HepG2 (cell line): Measurements from ENCODE around the gene OBSL1. TPM values are rescaled to one million over a fixed set of nuclear protein-coding genes. Genes with fewer than 3 reads are reported as not detected.

ENCODE experiments used
- CBX5 ChIP-seq: sonication (generic); formaldehyde crosslinking; IDR thresholded peaks from 2 replicates; pipeline ENCODE4 v1.4.0; 2020; ENCODE audit warnings: missing genetic modification reagents, borderline replicate concordance
- HNF4A ChIP-seq: sonication (generic); formaldehyde crosslinking; IDR thresholded peaks from 2 replicates; pipeline ENCODE4 v1.4.0; 2020; ENCODE audit warnings: missing genetic modification reagents
- PITX1 ChIP-seq: sonication (generic); formaldehyde crosslinking; IDR thresholded peaks from 2 replicates; pipeline ENCODE4 v1.5.1; 2020; ENCODE audit warnings: mild to moderate bottlenecking, missing genetic modification reagents
- TBX3 ChIP-seq: fragments of 450-650 bp; IDR thresholded peaks from 2 replicates; pipeline ENCODE4 v1.6.1; 2017; ENCODE audit warnings: antibody characterized with exemption, mild to moderate bottlenecking, inconsistent platforms, borderline replicate concordance
- YY1 ChIP-seq: IDR thresholded peaks from 2 replicates; pipeline ENCODE4 v1.6.1; 2011; ENCODE audit warnings: low read length, low read depth, moderate library complexity, mild to moderate bottlenecking; ENCODE audit not compliant: insufficient read depth, insufficient replicate concordance
- ZNF556 ChIP-seq: sonication (generic); formaldehyde crosslinking; IDR thresholded peaks from 2 replicates; pipeline ENCODE4 v1.4.0; 2020; ENCODE audit warnings: mild to moderate bottlenecking, missing genetic modification reagents, borderline replicate concordance
- ZNF614 ChIP-seq: IDR thresholded peaks from 2 replicates; pipeline ENCODE4 v1.6.1; 2018; ENCODE audit warnings: missing biosample characterization, missing genetic modification reagents, inconsistent platforms, borderline replicate concordance
- polyA plus RNA-seq, 8 experiments: library from polyadenylated mRNA; depleted of rRNA in 3 of 8; stranded (reverse) in 7 of 8; unstranded in 1 of 8; fragments of >200 nt; fragmentation: Illumina TruSeq in 4 of 8; extraction: Trizol in 4 of 8; gene quantifications; 2 replicates each; pipeline versions ENCODE4 v1.2.1 to v1.2.3, GENCODE V29; 2011 to 2016; ENCODE audit warnings: low read depth in 4 of 8, missing spikeins in 1 of 8, mixed read lengths in 1 of 8; ENCODE audit not compliant: insufficient read depth in 1 of 8
- total RNA-seq, 5 experiments: library from RNA; depleted of rRNA; stranded (reverse); fragments of >200 nt; fragmentation: Illumina TruSeq; extraction: Trizol; gene quantifications; 2 replicates each; pipeline ENCODE4 v1.2.3, GENCODE V29; 2016; ENCODE audit warnings: low read depth in 1 of 5
- TF ChIP-seq, protein P1 (sequence below): sonication (generic); formaldehyde crosslinking; IDR thresholded peaks from 2 replicates; pipeline ENCODE4 v1.4.0; 2020; ENCODE audit warnings: missing genetic modification reagents
- TF ChIP-seq, protein P2 (sequence below): sonication (generic); formaldehyde crosslinking; IDR thresholded peaks from 2 replicates; pipeline ENCODE4 v1.4.0; 2020; ENCODE audit warnings: missing genetic modification reagents, mild to moderate bottlenecking, borderline replicate concordance
- TF ChIP-seq, protein P3 (sequence below): sonication (generic); formaldehyde crosslinking; IDR thresholded peaks from 2 replicates; pipeline ENCODE4 v1.4.0; 2020; ENCODE audit warnings: missing genetic modification reagents
- TF ChIP-seq, protein P4 (sequence below): sonication (generic); formaldehyde crosslinking; conservative IDR thresholded peaks from 2 replicates; pipeline ENCODE4 v1.4.0; 2020; ENCODE audit warnings: mild to moderate bottlenecking, missing genetic modification reagents, moderate library complexity
- TF ChIP-seq, protein P5 (sequence below): sonication (generic); formaldehyde crosslinking; IDR thresholded peaks from 2 replicates; pipeline ENCODE4 v1.4.0; 2020; ENCODE audit warnings: mild to moderate bottlenecking, missing genetic modification reagents, borderline replicate concordance

The OBSL1 gene
- total and polyA plus RNA-seq, 2 of the 13 experiments (the other 11 are each of a cell fraction or from before 2014, with no cell fraction given) = 86.7 to 218 TPM

DNA sequence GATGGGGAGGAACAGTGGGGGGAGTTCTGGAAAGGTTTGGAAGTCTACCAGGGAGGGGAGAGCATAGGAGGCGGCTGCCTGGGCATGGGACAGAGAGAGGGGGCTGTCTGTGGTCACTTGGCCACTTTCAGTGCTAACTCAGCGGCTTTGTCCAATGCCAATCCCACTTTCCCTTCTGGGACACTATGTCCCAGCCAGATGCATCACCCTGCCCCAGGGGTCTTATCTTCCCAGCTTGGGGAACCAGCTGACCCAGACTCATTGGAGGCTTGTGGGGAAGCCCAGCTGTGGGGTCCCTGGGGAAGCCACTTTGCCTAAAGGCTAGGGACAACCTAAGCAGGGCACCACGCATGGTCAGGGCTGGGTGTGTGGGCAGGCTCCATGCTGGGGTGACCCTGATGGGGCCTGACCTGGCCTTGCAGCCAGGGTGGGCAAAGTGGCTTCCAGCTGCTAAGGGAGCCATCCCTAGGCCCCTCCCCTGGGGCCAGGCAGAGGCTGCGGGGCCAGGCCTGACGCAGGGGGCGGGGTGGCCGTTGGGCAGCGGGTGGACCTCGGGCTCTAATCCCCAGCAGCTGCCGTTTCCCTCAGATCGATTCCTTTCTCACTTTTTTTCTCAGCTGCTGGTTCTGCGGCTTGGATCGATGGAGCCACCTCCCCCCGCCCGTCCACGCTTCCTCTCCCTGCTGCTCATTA is 58.7 kb downstream of the OBSL1 start (continued):
- TF ChIP-seq, protein P1, sequence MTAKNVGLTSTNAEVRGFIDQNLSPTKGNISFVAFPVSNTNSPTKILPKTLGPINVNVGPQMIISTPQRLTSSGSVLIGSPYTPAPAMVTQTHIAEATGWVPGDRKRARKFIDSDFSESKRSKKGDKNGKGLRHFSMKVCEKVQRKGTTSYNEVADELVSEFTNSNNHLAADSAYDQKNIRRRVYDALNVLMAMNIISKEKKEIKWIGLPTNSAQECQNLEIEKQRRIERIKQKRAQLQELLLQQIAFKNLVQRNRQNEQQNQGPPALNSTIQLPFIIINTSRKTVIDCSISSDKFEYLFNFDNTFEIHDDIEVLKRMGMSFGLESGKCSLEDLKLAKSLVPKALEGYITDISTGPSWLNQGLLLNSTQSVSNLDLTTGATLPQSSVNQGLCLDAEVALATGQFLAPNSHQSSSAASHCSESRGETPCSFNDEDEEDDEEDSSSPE (CRISPR knock-in tag) = no peak
- no peak for TF ChIP-seq ZNF614 (CRISPR knock-in tag)
- TF ChIP-seq TBX3 = no peak
- no peak for TF ChIP-seq CBX5 (CRISPR knock-in tag)
- TF ChIP-seq, protein P2, sequence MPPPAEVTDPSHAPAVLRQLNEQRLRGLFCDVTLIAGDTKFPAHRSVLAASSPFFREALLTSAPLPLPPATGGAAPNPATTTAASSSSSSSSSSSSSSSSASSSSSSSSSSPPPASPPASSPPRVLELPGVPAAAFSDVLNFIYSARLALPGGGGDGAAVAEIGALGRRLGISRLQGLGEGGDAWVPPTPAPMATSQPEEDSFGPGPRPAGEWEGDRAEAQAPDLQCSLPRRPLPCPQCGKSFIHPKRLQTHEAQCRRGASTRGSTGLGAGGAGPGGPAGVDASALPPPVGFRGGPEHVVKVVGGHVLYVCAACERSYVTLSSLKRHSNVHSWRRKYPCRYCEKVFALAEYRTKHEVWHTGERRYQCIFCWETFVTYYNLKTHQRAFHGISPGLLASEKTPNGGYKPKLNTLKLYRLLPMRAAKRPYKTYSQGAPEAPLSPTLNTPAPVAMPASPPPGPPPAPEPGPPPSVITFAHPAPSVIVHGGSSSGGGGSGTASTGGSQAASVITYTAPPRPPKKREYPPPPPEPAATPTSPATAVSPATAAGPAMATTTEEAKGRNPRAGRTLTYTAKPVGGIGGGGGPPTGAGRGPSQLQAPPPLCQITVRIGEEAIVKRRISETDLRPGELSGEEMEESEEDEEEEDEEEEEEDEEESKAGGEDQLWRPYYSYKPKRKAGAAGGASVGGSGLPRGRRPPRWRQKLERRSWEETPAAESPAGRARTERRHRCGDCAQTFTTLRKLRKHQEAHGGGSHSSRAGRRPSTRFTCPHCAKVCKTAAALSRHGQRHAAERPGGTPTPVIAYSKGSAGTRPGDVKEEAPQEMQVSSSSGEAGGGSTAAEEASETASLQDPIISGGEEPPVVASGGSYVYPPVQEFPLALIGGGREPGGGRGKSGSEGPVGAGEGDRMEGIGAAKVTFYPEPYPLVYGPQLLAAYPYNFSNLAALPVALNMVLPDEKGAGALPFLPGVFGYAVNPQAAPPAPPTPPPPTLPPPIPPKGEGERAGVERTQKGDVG (CRISPR knock-in tag) = no peak
- TF ChIP-seq ZNF556 (CRISPR knock-in tag) = peak; percentile 81; the same call in 1 of the 2 replicates
- TF ChIP-seq YY1 = peak; percentile 15
- TF ChIP-seq, protein P3, sequence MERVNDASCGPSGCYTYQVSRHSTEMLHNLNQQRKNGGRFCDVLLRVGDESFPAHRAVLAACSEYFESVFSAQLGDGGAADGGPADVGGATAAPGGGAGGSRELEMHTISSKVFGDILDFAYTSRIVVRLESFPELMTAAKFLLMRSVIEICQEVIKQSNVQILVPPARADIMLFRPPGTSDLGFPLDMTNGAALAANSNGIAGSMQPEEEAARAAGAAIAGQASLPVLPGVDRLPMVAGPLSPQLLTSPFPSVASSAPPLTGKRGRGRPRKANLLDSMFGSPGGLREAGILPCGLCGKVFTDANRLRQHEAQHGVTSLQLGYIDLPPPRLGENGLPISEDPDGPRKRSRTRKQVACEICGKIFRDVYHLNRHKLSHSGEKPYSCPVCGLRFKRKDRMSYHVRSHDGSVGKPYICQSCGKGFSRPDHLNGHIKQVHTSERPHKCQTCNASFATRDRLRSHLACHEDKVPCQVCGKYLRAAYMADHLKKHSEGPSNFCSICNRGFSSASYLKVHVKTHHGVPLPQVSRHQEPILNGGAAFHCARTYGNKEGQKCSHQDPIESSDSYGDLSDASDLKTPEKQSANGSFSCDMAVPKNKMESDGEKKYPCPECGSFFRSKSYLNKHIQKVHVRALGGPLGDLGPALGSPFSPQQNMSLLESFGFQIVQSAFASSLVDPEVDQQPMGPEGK (CRISPR knock-in tag) = peak; percentile 39; the same call in 1 of the 2 replicates
- peak; percentile 99 for TF ChIP-seq PITX1
- TF ChIP-seq, protein P4, sequence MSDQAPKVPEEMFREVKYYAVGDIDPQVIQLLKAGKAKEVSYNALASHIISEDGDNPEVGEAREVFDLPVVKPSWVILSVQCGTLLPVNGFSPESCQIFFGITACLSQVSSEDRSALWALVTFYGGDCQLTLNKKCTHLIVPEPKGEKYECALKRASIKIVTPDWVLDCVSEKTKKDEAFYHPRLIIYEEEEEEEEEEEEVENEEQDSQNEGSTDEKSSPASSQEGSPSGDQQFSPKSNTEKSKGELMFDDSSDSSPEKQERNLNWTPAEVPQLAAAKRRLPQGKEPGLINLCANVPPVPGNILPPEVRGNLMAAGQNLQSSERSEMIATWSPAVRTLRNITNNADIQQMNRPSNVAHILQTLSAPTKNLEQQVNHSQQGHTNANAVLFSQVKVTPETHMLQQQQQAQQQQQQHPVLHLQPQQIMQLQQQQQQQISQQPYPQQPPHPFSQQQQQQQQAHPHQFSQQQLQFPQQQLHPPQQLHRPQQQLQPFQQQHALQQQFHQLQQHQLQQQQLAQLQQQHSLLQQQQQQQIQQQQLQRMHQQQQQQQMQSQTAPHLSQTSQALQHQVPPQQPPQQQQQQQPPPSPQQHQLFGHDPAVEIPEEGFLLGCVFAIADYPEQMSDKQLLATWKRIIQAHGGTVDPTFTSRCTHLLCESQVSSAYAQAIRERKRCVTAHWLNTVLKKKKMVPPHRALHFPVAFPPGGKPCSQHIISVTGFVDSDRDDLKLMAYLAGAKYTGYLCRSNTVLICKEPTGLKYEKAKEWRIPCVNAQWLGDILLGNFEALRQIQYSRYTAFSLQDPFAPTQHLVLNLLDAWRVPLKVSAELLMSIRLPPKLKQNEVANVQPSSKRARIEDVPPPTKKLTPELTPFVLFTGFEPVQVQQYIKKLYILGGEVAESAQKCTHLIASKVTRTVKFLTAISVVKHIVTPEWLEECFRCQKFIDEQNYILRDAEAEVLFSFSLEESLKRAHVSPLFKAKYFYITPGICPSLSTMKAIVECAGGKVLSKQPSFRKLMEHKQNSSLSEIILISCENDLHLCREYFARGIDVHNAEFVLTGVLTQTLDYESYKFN (CRISPR knock-in tag) = peak; percentile 77
- TF ChIP-seq HNF4A = peak; percentile 39
- TF ChIP-seq, protein P5, sequence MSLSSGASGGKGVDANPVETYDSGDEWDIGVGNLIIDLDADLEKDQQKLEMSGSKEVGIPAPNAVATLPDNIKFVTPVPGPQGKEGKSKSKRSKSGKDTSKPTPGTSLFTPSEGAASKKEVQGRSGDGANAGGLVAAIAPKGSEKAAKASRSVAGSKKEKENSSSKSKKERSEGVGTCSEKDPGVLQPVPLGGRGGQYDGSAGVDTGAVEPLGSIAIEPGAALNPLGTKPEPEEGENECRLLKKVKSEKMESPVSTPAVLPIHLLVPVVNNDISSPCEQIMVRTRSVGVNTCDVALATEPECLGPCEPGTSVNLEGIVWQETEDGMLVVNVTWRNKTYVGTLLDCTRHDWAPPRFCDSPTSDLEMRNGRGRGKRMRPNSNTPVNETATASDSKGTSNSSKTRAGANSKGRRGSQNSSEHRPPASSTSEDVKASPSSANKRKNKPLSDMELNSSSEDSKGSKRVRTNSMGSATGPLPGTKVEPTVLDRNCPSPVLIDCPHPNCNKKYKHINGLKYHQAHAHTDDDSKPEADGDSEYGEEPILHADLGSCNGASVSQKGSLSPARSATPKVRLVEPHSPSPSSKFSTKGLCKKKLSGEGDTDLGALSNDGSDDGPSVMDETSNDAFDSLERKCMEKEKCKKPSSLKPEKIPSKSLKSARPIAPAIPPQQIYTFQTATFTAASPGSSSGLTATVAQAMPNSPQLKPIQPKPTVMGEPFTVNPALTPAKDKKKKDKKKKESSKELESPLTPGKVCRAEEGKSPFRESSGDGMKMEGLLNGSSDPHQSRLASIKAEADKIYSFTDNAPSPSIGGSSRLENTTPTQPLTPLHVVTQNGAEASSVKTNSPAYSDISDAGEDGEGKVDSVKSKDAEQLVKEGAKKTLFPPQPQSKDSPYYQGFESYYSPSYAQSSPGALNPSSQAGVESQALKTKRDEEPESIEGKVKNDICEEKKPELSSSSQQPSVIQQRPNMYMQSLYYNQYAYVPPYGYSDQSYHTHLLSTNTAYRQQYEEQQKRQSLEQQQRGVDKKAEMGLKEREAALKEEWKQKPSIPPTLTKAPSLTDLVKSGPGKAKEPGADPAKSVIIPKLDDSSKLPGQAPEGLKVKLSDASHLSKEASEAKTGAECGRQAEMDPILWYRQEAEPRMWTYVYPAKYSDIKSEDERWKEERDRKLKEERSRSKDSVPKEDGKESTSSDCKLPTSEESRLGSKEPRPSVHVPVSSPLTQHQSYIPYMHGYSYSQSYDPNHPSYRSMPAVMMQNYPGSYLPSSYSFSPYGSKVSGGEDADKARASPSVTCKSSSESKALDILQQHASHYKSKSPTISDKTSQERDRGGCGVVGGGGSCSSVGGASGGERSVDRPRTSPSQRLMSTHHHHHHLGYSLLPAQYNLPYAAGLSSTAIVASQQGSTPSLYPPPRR = peak; percentile 27; the same call in 1 of the 2 replicates
